Sigmoid colon (tissue), 4 donors: Measurements from ENCODE around the gene DTNA.

Experiments used
- EP300 ChIP-seq, 4 donors: sonication (generic); formaldehyde crosslinking; IDR thresholded peaks; one replicate each; pipeline ENCODE4 v1.6.1; 2017; ENCODE audit warnings: antibody characterized with exemption in 4 of 4
- POLR2A ChIP-seq, 2 donors: fragments of 450-650 bp; IDR thresholded peaks; one replicate each; pipeline ENCODE4 v1.6.1; 2016; ENCODE audit warnings: antibody characterized with exemption in 2 of 2, mild to moderate bottlenecking in 2 of 2, moderate library complexity in 2 of 2
- TF ChIP-seq, protein P1 (sequence below), 4 experiments: fragments of 450-650 bp in 3 of 4; fragments of 200-600 bp in 1 of 4; IDR thresholded peaks; one replicate each; pipeline ENCODE4 v1.5.1; 2016 to 2019; ENCODE audit warnings: antibody characterized with exemption in 4 of 4, mild to moderate bottlenecking in 3 of 4, moderate library complexity in 2 of 4

DNA sequence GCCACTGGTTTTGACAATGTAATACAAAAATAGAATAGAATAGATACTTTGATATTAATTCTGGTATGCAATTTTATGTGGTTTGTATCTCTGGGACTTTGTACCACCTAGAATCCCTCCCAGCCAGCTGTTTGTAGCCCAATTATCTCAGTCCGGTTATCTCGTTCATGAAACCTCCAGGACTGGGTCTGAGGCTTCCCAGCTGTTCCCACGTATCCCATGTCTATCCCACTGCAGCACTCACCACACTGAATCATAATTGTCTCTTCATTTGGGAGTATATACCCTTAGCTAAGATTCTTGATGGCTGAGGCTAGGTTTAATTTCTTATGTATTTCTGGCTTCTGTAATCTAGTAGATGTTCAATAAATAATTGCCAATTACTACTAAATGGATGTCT is 226.7 kb downstream of the DTNA start:
- TF ChIP-seq, protein P1, sequence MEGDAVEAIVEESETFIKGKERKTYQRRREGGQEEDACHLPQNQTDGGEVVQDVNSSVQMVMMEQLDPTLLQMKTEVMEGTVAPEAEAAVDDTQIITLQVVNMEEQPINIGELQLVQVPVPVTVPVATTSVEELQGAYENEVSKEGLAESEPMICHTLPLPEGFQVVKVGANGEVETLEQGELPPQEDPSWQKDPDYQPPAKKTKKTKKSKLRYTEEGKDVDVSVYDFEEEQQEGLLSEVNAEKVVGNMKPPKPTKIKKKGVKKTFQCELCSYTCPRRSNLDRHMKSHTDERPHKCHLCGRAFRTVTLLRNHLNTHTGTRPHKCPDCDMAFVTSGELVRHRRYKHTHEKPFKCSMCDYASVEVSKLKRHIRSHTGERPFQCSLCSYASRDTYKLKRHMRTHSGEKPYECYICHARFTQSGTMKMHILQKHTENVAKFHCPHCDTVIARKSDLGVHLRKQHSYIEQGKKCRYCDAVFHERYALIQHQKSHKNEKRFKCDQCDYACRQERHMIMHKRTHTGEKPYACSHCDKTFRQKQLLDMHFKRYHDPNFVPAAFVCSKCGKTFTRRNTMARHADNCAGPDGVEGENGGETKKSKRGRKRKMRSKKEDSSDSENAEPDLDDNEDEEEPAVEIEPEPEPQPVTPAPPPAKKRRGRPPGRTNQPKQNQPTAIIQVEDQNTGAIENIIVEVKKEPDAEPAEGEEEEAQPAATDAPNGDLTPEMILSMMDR (IDR thresholded peaks at IDR 0.05), result no peak
- TF ChIP-seq POLR2A (IDR thresholded peaks at IDR 0.05) (no peak), EP300 (IDR thresholded peaks at IDR 0.05) (no peak)
